Astrocyte (in vitro differentiated cells and primary cell): ENCODE results near the gene TSPAN19.

Experiments used
- CTCF ChIP-seq: IDR thresholded peaks from 2 replicates; pipeline ENCODE4 v1.5.1; 2011; ENCODE audit warnings: low read depth, mild to moderate bottlenecking, inconsistent platforms, low read length, moderate library complexity; ENCODE audit not compliant: insufficient read depth
- EZH2 ChIP-seq: IDR thresholded peaks from 2 replicates; pipeline ENCODE4 v1.6.1; 2012; ENCODE audit warnings: mild to moderate bottlenecking, low read length, inconsistent platforms; ENCODE audit not compliant: insufficient read depth

DNA sequence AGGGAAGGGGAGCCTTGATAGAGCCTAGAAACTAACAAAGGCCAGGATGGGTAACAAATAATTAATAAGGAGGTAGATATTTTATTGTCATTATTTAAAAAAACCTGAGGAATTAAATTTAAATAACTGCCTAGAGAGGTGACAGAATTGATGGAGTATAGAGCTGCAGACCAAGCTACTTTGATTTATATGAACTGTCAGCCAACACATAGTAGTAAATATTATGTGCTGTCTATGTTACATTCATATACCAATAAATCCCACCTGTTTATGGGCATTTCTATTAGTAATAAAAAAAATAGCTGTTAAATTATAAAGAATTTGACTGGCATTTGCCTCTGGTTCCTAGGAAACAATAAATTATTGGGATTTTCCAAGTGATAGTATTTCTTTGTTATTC is 37.7 kb downstream of the TSPAN19 start:
- TF ChIP-seq EZH2 (no peak), CTCF (no peak)
